NCI-H1694 (cell line): ENCODE measurements around the gene MYO16.
A peak's percentile ranks its signal among the peaks of the same experiment; 100 is the strongest.
"Not testable (repeated sequence)": the region's sequence is repeated elsewhere in the genome, so short reads cannot be mapped to it uniquely, and the experiment has no call there.

Experiments
- DNase-seq: peaks from one replicate; lab custom pipeline; 2025; lab: John Stamatoyannopoulos, UW

The MYO16 gene

DNA sequence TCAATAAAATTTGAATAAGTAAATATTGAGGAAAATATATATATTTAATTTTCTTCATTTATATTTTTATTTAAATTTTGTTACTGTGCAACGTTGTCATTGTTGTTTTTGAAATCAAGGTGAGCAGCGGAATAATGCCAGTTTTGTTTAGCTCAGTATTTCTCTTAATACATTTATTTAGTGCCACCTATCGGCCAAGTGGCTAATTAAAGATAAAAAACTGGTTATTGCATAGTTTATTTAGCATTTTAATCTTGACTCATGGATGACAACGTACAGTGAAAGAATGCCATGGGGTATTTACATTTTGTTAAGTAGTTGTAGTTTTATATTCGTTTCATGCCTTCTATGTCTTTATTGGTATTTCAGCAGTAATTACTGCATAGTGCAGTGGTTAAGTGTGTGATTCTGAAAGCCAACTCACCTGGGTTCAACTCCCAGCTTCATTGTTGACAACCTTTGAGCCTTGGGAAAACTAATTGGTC, 265.9 kb downstream of the MYO16 start:
- DNase-seq = peak; percentile 86

DNA sequence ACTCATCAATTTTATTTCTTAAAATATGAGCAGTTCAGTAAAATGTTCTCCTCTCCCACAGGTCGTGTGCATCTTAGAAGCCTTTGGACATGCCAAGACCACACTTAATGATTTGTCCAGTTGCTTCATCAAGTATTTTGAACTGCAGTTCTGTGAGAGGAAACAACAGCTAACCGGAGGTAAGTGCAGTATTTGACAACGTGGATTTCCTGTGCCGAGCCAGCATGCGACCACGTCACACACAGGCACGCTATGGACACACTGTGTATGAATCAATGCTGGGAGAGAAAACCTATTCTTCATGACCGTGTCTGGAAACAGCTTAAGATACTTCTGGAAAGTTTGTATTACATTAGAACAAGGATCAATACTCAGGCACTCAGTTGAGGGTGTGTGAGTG, 268.5 kb downstream of the MYO16 start:
- no peak for DNase-seq

DNA sequence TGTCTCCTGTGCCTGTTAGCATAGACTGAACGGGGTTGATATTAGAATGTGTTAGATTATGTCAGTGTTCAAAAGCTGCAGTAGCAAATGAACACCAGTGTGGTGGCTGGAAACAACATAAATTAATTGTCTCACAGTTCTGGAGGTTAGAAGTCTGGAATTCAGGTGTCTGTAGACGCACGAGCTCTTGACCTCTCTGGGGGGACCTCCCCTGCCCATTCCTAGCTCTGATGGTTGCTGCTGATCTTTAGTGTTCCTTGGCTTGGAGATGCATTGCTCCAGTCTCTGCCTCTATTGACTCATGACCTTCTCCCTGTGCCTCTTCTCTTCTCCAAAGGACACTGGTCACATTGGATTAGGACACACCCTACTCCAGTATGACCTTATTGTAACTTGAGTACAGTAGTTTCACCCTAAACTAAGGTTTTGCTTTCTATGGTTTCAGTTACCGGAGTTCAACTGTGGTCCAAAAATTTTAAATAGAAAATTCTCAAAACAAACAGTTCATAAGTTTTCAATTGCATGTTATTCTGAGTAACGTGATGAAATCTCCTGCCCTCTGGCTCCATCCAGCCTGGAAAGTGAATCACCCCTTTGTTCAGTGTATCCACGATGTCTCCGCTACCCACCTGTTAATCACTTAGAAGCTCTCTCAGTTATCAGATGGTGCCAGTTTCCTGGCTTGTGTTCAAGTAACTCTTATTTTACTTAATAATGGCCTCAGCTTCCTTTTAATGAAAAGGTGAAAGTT, 273.2 kb downstream of the MYO16 start:
- no peak for DNase-seq

DNA sequence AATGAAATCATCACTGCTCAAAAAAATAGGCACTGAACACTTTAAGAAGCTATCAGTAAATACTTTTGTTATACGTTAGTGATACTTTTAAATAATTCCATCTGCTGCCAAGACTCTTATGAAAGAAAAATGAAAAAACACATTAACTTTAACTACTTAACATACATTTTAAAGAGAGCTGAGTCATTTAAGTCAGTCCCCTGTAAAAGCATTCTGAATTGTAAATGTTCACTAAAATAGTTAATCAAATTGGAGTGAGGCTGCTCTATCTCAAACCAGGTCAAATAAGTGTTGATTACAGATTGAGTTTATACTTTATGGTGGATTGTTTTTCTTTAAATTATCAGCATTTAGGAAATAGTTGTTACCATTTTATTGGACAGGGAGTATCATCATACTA, 274.2 kb downstream of the MYO16 start:
- no peak for DNase-seq

DNA sequence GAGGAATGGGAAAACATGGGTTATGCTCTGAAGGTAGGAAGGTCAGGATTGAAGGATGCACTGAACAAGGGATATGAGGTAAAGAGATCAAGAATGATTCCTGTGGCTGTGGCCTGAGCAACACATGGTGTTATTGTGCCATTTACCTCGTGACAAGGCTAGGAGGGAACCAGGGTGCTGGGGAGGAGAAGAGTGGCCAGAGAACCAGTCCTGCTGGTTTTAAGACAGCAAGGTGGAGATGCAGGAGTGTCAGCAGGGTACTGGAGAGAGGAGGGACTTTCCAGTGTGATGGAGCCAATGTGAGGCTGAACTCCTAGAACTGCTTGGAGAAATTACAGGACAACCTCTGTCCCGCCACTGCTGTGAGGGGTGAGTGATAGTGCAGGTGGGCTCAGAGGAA, 282.4 kb downstream of the MYO16 start:
- no peak for DNase-seq

DNA sequence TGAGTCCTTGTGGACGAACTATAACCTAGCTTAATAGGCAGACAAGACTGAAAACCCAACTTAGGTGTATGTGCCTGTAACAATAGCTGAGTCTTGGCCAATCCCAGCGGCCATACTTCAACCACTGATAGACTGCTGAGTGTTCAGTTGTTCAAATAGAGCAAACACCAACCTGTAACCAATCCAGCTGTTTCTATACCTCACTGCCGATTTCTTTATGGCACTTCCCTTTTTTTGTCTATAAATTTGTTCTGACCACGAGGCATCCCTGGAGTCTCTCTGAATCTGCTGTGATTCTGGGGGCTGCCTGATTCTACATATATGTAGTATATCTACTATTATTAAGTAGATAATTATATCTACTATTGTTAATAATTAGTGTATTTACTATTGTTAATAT, 284.3 kb downstream of the MYO16 start:
- DNase-seq = not testable (repeated sequence)

DNA sequence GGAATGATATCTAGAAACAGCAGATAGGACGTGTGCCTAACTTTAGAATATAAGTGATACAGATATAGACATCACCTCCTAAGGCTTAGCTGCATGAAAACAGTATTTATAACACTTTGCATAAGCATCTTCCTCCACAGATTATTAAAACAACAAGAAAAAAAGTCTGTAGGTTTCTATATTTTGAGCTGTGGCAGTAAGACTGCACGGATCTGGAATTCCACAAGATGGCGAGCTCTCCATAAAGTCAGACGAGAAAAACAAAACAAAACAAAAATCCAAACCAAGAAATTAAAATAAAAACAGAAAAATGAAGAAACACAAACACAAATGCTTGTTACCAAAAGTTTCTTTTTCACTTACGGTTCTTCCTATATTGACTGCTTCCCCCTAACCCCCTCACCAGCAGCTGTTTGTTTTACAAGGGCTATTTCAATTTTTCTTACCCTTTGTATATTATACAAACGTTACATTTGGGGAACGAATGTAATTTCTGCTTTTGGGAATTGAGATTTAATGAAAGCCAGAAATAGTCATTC, 285.8 kb downstream of the MYO16 start:
- peak; percentile 9 for DNase-seq

DNA sequence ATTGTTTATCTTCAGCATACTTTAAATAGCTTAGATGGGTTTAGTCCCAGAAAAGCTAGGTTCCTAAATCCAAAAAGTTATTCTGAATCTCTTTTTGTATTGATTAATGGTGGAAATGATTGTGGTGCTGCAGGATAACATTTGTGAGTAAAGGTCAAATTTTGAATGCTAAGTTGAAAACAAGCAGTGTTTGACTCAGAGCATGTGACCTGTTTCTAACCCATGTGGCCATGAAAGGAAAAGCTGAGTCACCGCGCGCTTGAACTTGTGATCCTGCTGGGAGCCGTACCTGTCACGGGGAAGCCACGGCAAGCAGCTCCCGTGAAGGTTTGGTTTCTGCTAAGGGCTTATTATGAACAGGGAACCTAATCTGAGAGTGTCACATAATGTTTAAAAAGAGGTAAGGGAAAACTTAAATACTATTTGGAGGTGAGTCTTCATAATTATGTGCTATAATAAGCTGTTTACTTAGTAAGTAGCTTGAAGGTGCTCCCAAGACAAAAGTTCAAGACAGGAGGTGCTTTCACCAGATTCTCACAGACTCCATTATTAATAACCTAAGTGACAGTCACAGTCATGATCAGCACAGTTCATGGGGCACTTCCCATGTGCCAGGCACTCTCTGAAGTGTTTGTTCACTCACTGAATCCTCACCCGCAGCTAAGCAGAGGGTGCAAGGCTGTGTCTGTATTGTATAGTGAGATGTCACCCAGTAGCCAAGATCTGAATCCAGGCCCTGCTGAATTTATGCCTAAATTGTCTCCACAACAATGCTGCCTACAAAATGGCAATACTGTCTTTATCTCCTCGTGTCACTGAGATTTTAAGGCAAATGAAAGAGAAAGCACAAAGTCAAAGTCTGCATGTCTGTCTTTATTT, 286.5 kb downstream of the MYO16 start:
- no peak for DNase-seq

DNA sequence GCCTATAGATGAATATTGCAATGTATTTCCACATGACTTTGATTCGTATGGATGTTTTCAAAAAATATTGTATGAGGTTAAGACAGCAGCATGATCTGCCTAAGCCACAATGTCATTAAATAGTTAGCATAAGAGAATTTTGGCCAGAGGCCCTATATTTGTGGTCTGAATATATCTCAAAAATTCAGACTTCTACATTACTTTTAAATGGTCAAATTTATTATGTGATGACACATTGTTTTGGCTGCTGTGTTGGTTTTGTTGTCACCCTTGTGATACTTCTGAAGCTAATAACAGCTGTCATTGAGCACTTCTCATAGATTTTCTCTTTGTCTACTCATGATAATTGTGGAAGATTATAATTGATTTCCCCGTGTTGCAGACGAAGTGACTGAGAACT, 288.2 kb downstream of the MYO16 start:
- DNase-seq = no peak

DNA sequence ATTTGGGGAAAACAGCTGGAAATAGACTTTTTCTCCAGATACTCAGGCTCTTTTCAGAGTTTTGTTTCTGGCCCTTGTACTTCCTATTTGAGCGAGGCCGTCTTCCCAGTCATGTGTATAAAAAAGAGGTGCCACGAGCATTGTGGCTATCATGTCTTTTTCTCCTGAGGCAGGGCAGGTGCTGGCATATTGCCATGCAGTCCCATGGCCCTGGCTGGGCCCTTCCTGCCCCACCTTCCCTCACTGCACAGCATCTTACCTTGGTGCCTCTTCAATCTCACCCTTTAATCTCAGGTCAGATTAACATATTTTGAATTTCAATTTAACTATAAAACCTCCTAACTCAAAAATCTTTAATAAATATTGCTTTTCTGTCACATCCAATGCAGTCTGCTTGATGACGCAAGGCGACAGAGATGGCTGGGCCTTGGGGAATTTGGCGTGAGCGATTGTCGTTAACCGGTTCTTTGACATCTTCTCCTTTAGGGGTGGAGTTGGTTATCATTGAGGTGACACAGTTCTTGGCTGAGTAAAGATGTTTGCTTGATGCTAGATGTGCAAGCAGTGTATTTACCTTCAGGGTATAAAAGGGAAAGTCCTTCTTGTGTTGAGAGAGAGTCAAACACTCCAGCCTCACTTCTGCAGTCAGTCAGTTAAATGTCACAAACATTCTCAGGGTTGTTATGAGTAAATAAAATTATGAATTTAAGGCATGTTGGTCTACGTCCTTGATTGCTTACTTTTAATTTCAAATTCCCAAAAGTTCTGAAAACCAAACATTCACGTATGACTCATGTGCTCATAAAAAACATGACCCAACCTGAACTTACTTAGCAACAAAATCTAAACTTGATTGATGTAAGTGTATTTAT, 289.9 kb downstream of the MYO16 start:
- DNase-seq = no peak

DNA sequence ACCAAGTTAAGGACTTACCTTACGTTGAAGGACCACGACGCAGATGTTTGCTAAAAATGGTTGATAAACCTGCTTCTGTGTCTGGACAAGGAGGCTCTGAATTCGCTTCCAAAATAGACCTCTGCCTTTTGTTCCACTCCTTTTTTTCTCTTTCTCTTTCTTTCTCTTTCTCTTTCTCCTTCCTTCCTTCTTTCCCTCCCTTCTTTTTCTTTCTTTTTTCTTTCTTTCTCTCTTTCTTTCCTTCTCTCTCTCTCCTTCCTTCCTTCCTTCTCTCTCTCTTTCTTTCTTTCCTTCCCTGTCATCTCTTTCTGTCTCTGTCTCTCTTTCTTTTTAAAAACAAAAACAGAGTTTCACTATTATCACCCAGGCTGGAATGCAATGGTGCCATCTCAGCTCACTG, 290.7 kb downstream of the MYO16 start:
- no peak for DNase-seq

DNA sequence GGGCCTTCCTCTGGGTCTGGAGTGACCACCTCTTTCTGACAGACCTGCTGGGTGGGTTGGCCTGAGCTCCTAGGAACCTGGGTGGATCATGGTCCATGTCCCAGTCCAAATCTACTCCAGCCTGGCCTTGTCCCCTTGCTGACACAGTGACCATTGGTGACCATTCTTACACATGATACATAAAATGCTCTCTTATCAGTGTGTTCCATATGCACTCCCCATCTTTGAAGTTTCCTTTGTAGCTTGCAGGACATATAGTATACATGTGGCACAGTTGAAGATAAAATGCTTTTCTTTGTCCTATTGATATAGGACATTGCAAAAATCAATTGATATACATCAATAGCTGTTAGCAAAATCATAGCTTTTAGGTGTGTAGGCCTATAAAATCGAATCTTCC, 291.8 kb downstream of the MYO16 start:
- no peak for DNase-seq

DNA sequence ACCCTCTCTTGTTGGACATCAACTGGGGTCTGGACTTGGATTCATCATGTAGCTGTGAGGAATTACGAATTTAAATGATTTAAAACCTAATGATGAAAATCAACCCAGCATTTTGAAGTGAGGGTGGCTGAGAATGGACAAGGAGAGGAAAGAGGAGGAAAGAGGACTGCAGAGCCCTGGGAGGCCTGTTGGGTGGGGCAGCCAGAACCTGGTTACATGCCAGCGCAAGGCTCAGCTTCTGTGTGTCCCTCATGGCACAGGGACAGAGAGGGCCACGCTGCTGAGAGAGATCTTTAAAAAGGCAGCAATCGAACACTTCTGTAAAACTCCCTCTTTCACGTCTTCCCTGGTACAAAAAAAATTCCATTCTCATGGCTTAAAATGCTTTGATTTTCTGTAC, 292.7 kb downstream of the MYO16 start:
- no peak for DNase-seq

DNA sequence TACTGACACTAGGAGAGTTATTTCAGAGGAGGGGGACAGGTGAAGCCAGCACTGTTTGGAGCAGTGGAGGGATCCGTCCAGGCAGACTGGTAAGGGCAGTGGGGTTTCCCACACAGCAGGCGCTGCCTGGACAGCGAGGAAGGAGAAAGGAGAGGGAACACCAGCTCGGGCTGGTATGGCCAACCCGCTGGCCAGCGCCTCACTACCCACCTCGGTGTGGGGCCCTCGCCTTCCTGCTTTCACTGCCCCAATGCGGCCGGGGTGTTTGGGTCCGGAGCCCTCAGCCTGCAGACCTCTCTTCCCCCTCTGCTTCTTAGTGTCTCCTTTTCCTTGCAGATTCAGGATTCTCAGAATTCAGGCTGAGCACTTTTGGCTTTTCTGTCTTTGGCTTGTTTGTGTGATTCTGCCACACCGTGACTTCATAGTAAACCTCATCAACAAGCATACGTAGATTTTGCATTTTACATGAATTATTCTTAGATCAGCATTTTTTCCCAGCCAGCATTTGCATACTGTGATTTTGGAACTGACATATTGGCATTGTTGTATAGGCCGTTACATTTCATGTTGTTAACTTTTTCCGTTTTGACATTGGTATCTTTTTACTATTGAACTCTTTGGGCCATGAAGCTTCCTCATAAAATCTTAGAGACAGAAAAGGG, 294.1 kb downstream of the MYO16 start:
- DNase-seq = no peak

DNA sequence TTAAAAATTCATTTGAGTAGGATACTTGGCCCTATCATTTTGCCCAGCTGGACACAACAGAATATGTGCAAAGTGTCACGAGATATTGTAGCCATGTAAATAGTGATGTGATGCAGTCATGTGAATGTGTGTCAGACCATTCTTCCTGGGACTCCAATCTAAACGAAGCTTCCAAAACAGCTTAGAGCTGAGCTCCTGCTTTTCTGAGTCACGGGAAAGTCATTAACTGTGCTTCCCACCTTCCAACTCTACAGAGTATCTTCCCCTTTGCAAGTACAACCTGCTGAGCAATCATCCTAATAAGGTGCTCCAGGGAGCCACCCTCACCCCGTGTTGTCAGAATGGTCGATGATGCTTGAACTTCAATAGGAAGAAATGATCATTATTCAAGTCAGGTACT, 294.7 kb downstream of the MYO16 start:
- no peak for DNase-seq

DNA sequence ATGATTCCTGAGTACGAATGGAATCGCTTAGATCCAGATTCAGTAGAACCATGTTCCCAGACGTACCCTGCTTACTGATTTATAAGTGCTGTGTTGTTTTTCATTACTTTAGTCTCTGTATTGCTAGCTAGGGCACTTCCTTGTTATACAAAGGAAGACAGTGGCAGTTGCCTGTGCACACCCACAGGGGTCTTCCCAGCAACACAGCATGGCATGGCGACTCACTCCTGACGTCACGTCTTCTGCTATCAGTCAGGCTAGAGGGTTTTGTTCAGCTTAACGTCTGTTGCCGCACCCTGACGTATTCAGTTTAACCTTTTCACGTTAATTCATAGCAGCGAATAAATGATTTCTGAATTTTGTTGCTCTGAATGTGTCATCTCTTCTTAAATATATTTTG, 295.1 kb downstream of the MYO16 start:
- no peak for DNase-seq

DNA sequence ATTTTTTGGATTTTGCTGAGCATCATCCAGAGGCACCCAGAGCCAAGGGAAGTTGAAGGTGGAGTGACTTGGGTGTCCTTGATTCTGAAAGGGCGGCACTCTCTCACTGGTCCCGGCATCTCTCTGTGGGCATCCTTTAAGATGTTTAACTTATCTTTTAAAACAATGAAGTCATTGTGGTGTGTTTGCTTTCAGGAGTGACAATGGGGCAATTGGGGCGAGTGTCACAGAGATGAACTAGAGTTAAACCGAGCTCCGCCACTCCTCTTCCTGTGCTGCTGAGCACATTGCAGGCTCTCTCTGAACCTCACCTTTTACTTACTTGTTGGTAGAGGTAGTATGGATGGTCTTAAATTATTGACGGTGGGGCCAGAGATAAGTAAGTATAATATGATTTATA, 295.7 kb downstream of the MYO16 start:
- DNase-seq = no peak

DNA sequence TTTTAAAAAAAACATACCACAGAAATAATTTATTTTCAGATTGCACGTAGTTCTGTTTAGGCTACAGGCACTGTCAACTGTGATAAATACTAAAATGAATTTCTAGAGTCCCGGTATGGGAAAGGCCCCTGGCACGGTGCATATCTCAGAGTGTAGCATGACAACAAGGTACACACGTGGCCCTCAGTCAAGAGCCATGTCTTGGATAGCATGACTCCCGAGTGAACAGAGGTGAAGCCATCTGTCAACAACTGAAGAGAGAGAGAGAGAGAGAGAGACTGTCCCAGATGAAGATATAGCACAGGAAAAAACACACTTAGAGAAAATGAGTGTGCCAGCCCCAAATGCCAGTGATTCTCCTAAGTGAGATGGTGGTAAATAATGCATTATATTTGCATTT, 297.5 kb downstream of the MYO16 start:
- DNase-seq = no peak

DNA sequence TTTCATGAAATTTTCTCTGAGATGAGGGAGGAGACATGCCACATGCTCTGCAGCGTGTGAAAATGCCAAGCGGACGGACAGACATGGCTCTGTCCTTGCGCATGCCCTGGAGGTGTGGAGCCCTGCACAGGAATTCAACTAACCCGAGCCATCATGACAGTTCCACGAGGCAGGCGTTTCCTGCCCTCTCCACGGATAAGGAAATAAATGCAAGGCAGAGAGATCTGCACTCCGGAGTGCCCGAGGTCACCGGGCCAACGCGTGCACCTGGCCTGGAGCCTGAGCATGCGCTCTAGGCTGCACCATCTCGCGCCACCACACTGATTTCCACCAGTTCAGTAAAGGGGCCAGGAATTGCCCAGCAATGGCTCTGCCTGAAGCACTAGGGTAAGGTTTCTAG, 298.2 kb downstream of the MYO16 start:
- no peak for DNase-seq

DNA sequence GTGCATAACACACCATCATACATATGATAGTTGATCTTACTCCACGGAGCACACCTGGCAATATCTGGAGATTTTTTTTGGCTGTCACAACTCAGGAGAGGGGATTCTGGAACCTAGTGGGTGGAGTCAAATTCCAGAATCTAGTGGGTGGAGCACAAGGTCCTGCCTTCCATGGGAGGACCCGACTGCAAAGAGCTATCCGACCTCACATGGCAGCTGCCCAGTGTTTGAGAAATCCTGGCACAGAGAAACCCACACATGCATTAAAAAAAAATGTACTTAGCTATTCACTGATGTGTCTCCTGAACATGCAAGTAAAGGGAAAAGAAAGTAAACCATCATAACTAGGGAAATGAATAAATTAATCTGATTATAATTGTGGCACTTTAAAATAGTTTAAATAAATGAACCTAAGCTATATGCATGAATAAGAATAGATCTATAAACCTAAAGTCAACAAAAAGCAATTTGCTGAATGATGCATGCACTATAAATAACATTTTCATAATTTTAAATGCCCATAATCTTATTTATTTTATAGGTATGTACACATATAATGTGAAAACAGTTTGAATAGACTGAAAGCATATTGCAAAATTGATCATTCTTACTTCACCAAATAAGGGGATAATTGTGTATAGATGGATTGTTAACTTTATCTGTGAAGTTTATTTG, 300.3 kb downstream of the MYO16 start:
- no peak for DNase-seq

DNA sequence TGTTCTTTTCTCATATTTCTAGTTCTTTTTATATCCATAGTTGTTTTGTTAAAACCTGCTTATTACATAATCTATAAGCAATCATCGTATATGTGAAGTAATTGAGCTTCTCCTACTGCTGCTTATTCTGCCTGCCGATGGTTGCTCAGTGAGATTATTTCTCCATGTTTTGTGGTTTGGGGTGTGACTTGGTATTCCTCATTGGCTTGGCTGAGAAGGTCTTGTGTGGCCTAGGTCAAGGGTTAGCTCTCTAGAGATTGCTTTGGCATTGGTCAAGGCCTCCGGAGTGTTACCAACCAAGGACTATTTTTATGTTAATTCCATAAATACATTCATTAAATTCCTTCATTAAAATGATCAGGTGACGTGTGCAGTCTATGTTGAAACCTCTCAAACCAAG, 302.8 kb downstream of the MYO16 start:
- DNase-seq = no peak
